GM18502 (cell line): ENCODE data around the gene IPO4.
A peak's percentile ranks its signal among the peaks of the same experiment; 100 is the strongest.
"Not testable (repeated sequence)": the region's sequence is repeated elsewhere in the genome, so short reads cannot be mapped to it uniquely, and the experiment has no call there.

Source experiments
- ATAC-seq: cut with Tn5 transposase; IDR thresholded peaks from one replicate; pipeline ENCODE4 v1.9.1; 2021; ENCODE audit warnings: mild to moderate bottlenecking; ENCODE audit not compliant: unreplicated experiment, poor library complexity

IPO4 gene

GRCh38 chr14:24219080-24219479 lies 30.5 kb upstream of the IPO4 start:
- no peak for ATAC-seq

- ATAC-seq = not testable (repeated sequence)
These were observed 28.3 kb upstream of the IPO4 start for GRCh38 chr14:24216876-24217275.

DNA sequence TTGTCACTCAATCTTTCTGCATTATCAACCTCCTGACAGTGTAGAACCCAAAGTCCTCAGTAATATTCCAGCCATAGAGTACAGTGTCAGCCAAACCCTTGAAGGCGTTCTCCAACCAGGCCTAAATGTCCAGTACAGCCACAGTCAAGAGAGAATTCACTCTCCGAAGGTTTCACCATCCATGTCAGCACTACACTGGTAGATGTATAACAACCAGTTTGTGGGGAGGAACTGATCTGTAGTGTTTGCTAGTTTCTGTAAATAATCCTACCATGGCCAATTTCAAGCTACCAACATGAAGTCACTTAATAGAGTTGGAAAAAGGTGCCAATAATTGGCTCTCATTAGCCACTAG lies 27.7 kb upstream of the IPO4 start:
- ATAC-seq = no peak

- ATAC-seq = peak; percentile 68
These were observed 27.1 kb upstream of the IPO4 start, which contains the start of gene MDP1 for GRCh38 chr14:24215495-24216344. Gene MDP1, minus strand, starts transcription at chr14:24216066. Its CDS starts 111 bp downstream, at chr14:24215955.

DNA sequence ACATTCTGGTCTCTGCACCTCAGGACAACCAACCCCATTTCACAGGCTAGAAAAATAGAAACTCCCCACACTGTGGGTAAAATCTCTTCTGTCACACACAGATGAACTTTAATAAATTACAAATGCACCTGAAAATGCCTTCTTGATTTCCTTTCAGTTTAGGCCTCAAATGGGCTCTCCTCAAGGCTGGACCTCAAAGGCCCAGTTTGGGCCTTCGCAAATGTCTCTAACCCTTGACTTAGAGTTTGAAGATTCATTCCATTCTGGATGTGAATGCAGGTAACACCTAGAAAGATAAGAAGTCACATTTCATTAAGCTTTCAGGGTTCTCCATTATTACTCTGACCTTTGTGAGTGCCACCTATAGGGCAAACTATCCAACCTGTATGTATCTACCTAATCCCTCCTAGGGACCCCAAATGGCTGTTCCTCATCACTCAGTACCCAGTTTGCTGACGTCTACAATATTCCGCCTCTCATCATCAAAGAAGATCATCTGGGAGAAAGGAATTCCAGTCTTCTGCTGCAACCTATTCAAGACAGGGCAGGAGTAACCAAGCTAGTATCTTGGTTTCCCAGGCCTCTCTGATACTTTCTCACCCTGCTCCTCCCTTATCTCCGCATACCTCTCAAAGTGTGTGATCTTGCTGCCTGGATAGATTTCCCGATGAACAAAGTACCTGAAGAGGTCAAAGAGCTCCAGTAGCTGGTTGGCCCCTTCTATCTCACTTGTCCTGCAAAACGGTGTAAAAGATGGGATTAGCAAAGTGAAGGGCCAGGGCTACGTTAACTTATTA lies 25.4 kb upstream of the IPO4 start:
- ATAC-seq = no peak

- peak; percentile 80 for ATAC-seq
These were observed 24.6 kb upstream of the IPO4 start, which contains the start of gene CHMP4A for GRCh38 chr14:24212924-24213865. Gene CHMP4A, minus strand, starts transcription at chr14:24213488. Its CDS starts 49 bp downstream, at chr14:24213439.

DNA sequence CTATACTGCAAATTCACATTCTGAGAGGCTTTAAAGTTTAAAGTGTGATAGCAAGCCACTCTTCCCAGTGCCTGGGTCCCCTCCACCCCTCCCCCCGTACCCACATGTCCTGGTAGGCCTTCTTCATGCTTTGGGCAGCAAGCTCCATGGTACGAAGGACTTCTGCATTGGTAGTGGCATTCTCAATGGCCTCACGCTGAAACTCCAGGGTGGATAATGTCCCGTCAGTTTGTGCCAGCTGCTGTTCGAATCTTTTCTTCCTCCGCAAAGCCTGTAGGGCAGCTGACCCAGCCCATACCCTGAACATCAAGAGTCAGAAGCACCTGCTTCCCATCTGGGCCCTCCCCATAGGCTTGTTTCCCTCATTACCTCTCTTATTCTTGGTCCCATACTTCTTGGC lies 22.7 kb upstream of the IPO4 start:
- ATAC-seq = no peak

- no peak for ATAC-seq
These were observed 19.0 kb upstream of the IPO4 start for GRCh38 chr14:24207625-24208024.

DNA sequence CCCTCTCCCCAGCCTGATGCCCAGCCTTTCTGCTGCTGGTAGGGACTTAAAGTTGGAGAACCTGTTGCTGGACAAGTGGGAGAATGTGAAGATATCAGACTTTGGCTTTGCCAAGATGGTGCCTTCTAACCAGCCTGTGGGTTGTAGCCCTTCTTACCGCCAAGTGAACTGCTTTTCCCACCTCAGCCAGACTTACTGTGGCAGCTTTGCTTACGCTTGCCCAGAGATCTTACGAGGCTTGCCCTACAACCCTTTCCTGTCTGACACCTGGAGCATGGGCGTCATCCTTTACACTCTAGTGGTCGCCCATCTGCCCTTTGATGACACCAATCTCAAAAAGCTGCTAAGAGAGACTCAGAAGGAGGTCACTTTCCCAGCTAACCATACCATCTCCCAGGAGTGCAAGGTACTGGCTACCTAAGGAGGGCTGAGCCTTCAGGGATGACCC lies 18.5 kb upstream of the IPO4 start:
- no peak for ATAC-seq

DNA sequence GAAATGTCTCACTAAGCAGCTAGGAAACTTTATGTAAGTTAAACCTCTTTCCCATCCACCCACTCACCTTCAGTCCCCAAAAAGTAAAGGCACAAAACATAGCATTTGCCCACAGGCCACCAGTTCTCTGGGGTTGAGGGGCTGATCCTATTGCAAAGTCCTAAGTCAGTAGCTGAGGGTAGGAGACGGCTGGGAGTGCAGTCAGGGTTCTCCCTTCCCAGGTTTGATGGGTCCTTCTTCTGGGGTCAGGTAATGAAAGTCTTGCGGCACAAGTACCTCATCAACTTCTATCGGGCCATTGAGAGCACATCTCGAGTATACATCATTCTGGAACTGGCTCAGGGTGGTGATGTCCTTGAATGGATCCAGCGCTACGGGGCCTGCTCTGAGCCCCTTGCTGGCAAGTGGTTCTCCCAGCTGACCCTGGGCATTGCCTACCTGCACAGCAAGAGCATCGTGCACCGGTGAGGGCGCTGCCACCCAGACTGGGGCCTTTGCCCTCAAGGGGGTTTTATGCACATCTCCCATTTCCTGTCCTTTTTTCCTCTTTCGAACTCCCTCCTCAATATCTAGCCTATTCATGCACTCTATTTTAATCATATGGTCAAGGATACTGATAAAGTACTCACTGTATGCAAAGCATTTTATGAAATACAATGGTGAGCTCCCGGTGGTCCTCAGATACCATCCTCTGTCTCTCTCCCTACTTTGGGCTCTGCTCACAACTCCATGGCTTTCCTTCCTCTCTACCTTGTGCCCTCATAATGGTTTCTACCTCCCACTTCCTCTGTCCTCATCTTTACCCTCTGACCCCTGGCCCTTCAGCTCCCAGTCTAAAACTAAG lies 17.9 kb upstream of the IPO4 start:
- ATAC-seq = no peak

GRCh38 chr14:24204163-24205146 lies 15.8 kb upstream of the IPO4 start:
- ATAC-seq = no peak

DNA sequence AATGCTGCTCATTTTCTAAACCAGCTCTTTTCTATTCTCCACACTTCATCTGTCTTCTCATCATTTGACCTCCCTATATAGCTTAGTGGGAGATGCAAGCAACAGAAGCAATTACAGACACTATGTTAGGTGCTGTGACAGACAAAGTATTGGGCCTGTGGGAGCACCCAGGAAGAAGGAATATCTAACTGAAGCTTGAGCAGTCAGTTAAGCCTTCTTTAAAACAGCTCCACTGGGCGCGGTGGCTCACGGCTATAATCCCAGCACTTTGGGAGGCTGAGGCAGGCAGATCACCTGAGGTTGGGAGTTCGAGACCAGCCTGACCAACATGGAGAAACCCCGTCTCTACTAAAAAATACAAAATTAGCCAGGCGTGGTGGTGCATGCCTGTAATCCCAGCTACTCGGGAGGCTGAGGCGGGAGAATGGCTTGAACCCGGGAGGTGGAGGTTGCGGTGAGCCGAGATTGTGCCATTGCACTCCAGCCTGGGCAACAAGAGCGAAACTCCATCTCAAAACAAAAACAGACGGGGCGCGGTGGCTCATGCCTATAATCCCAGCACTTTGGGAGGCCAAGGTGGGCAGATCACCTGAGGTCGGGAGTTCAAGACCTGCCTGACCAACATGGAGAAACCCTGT lies 14.8 kb upstream of the IPO4 start:
- not testable (repeated sequence) for ATAC-seq

GRCh38 chr14:24202538-24202937 lies 13.9 kb upstream of the IPO4 start:
- ATAC-seq = not testable (repeated sequence)

GRCh38 chr14:24198814-24199524 lies 10.4 kb upstream of the IPO4 start:
- ATAC-seq = no peak

DNA sequence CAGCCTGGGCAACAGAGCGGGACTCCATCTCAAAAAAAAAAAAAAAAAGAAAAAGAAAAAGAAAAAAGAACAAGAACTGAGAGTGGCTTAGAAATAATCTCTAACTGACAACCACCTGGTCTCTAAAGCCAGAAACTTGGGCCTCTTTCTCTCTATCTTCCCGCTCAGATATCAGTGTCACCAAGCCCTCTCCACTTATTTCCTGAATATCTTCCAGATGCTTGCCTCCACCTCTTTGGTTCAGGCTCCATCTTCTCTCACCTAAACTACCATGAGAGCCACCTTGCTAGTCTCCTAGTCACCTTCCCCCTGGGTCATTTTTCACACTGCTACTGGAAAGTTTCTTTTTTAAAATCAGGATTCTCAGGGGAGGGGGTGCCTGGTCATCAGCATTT lies 8.4 kb upstream of the IPO4 start:
- ATAC-seq = no peak

DNA sequence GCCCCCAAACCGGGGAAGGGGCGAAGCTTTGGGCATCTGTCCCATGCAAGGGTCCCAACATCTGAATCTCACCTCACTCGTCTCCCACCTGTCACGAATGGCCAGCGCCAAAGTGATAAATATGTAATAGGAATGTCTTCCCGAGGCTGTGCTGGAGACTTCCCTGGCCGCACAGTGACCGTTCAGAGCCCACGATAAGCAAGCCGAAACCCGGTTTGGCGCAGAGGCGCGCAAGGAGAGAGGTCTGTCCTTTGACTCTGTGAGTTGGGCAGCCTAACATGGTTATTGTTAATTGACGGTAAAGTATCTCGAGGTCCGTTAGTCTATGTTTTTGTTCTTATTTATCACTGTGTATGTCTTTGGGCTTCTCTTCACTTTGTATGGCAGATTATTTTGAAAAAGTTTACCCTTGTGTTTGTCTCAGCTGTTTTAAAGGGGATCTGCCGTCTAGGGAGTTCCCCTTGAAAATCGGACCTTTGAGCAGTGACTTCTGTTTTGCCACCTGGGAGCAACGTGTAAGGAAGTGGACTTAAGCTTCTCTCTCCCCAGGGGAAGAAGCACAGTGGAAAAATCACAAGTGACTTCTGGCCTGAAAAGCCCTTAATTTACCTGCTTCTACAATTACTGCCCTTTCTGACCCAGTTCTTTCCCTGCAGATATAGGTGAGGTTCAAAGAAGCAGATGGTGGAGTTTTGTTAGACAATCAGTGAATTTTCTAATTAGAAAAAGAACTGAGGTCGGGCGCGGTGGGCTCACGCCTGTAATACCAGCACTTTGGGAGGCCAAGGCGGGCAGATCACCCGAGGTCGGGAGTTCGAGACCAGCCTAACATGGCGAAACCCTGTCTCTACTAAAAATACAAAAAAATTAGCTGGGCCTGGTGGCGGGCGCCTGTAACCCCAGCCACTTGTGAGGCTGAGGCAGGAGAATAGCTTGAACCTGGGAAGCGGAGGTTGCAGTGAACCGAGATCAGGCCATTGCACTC lies 7.7 kb upstream of the IPO4 start:
- ATAC-seq = peak; percentile 13
